Smooth muscle cell (in vitro differentiated cells): Measurements from ENCODE around the gene BRME1. TPM values are rescaled to one million over a fixed set of nuclear protein-coding genes. Genes with fewer than 3 reads are reported as not detected.

Experiments used
- DNase-seq: peaks from one replicate; lab custom pipeline; 2025; ENCODE audit not compliant: unreplicated experiment; lab: John Stamatoyannopoulos, UW
- H2AFZ ChIP-seq: fragments of 200-600 bp; sonication (generic); 2 replicates; pipeline ENCODE4 v1.6.0; 2016; ENCODE audit warnings: antibody characterized with exemption, low read depth, mild to moderate bottlenecking
- H3F3A ChIP-seq: fragments of 200-600 bp; sonication (generic); 2 replicates; pipeline ENCODE4 v1.6.0; 2017; ENCODE audit warnings: antibody characterized with exemption, low read depth
- H3K27ac ChIP-seq: fragments of 200-600 bp; sonication (generic); 2 replicates; pipeline ENCODE4 v1.5.1; 2016; ENCODE audit warnings: low read depth, mild to moderate bottlenecking
- H3K27me3 ChIP-seq: fragments of 200-600 bp; sonication (generic); 2 replicates; pipeline ENCODE4 v1.6.1; 2016; ENCODE audit warnings: low read depth, mild to moderate bottlenecking
- H3K36me3 ChIP-seq: fragments of 200-600 bp; sonication (generic); 2 replicates; pipeline ENCODE4 v1.5.1; 2016; ENCODE audit warnings: low read depth
- H3K4me1 ChIP-seq: fragments of 200-600 bp; sonication (generic); 2 replicates; pipeline ENCODE4 v1.5.1; 2016; ENCODE audit warnings: low read depth
- H3K4me2 ChIP-seq: fragments of 200-600 bp; sonication (generic); 2 replicates; pipeline ENCODE4 v1.6.0; 2016; ENCODE audit warnings: mild to moderate bottlenecking
- H3K4me3 ChIP-seq: fragments of 200-600 bp; sonication (generic); 2 replicates; pipeline ENCODE4 v1.5.1; 2016; ENCODE audit warnings: mild to moderate bottlenecking
- H3K79me2 ChIP-seq: fragments of 200-600 bp; sonication (generic); 2 replicates; pipeline ENCODE4 v1.6.0; 2016; ENCODE audit warnings: low read depth, mild to moderate bottlenecking
- H3K9ac ChIP-seq: fragments of 200-600 bp; sonication (generic); 2 replicates; pipeline ENCODE4 v1.6.0; 2016; ENCODE audit warnings: low read depth
- H3K9me3 ChIP-seq: fragments of 200-600 bp; sonication (generic); replicated peaks from 2 replicates; pipeline ENCODE4 v1.5.1; 2016; ENCODE audit warnings: low read depth
- H4K20me1 ChIP-seq: fragments of 200-600 bp; sonication (generic); 2 replicates; pipeline ENCODE4 v1.6.0; 2016; ENCODE audit warnings: low read depth
- WGBS: methylation state at CpG from one replicate; pipeline ENCODE4 v1.1.7; 2016; ENCODE audit warnings: low lambda C conversion rate; 5-methylcytosine and 5-hydroxymethylcytosine counted together
- polyA plus RNA-seq: library from polyadenylated mRNA; unstranded; fragments of >200 nt; fragmentation: Nextera tagmentation; extraction: Ambion mirVana; gene quantifications from 2 replicates; pipeline ENCODE4 v1.2.1, GENCODE V29; 2016
- total RNA-seq: library from RNA; depleted of rRNA; stranded (reverse); fragments of >200 nt; gene quantifications from 2 replicates; pipeline ENCODE4 v1.2.3, GENCODE V29; 2014
- TF ChIP-seq, protein P1 (sequence below): fragments of 200-600 bp; sonication (generic); IDR thresholded peaks from 2 replicates; pipeline ENCODE4 v1.5.1; 2017; ENCODE audit warnings: borderline replicate concordance, mild to moderate bottlenecking, antibody characterized with exemption; ENCODE audit not compliant: insufficient read depth, poor library complexity, severe bottlenecking

BRME1 gene
- total and polyA plus RNA-seq, 2 experiments from 2014 or later = 0.72 to 2.2 TPM

DNA sequence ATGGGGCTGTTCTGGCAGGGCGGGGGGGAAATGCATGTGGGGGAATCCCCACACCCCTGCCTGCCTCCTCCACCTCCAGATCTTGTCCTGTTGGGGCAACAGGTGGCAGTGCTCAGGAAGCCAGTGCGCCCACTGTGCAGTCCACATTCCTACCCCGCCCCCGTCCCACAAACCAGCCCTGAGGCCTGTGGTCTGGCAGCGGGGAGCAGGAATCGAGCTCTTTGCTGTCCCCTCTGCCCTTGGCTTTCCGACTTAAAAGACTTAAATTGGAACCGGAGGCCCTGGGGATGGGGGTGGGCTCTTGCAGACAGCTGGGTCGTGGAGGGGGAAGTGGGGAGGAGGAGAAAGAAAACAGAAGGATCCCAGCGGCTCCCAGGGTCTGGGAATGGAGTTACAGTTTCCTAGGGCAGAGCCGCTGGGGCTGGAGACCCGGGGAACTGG is 24.6 kb downstream of the BRME1 start:
- no peaks in the 10 kb centered on the region for H4K20me1 ChIP-seq
- WGBS = 14% methylated on average over 11 of the region's 12 CpGs
- peak overlapping the region; percentile 59 for H3K9ac ChIP-seq
- no peaks in the 10 kb centered on the region for H3K79me2 ChIP-seq
- H3K4me2 ChIP-seq = peak overlapping the region; percentile 80
- H3K4me3 ChIP-seq = no peak overlapping the region
- H3K4me1 ChIP-seq = peaks cover 14% of the 10 kb centered on the region
- H3K27me3 ChIP-seq = no peaks in the 10 kb centered on the region
- TF ChIP-seq, protein P1, sequence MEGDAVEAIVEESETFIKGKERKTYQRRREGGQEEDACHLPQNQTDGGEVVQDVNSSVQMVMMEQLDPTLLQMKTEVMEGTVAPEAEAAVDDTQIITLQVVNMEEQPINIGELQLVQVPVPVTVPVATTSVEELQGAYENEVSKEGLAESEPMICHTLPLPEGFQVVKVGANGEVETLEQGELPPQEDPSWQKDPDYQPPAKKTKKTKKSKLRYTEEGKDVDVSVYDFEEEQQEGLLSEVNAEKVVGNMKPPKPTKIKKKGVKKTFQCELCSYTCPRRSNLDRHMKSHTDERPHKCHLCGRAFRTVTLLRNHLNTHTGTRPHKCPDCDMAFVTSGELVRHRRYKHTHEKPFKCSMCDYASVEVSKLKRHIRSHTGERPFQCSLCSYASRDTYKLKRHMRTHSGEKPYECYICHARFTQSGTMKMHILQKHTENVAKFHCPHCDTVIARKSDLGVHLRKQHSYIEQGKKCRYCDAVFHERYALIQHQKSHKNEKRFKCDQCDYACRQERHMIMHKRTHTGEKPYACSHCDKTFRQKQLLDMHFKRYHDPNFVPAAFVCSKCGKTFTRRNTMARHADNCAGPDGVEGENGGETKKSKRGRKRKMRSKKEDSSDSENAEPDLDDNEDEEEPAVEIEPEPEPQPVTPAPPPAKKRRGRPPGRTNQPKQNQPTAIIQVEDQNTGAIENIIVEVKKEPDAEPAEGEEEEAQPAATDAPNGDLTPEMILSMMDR = no peak
- H3K36me3 ChIP-seq = no peaks in the 10 kb centered on the region
- peak overlapping the region; percentile 92 for H3K27ac ChIP-seq
- H3F3A ChIP-seq = no peaks in the 10 kb centered on the region
- DNase-seq = no peak
- H3K9me3 ChIP-seq = no peaks in the 10 kb centered on the region
- peak overlapping the region; percentile 18 for H2AFZ ChIP-seq

DNA sequence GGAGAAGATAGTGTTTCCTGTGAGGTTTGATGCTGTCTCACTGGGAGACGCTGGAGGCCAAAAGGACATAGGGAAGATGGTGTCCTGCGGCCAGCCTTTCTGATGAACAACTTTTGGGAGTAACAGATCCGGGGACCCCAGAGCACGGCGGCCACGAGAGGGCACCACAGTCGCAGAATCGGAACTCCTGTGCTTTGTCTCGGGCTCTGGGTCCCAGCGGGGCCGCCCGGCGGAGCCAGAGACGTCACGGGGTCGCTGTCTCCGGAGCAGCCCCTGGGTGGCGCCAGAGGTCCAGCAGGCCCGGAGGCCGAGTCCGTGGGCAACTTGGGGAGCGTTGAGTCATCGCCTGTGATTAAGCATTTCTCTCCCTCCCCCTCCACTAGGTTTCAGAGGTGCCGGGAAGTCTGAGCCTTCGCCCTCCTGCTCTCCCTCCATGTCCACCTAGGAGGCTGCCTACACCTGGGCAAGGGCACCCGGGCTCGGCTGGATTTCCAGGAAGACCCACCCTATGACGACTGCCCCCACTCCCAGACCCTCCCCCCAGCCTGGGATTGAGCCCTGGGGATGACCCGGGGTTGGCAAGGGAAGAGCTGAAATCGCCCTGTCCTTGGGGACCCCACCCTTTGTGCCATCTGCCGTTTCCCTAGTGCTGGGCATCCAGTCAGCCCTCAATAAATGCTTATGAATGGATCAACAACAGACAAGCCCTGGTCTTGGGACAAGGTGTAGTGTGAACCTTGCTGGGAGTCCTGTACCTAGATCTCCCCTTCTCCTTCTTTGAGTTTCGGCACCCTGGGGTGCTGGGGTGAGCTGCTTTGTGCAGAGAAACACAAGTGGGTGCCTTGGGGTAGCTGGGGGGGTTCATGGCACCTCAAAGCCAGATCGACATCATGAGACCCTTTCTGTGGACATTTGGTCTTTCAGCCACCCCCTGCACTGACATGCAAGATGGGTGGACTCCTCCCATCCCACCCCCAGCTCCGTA is 25.6 kb downstream of the BRME1 start:
- H3K4me3 ChIP-seq = peak overlapping the region; percentile 28

DNA sequence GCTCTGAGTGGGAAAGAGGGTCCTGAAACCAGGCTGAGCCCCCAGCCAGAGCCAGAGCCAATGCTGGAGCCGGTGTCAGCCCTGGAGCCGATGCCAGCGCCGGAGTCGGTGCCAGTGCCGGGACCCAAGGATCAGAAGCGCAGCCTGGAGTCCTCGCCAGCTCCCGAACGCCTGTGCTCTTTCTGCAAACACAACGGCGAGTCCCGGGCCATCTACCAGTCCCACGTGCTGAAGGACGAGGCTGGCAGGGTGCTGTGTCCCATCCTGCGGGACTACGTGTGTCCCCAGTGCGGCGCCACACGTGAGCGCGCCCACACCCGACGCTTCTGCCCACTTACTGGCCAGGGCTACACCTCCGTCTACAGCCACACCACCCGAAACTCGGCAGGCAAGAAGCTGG is 28.6 kb downstream of the BRME1 start:
- no peak overlapping the region for H3K4me2 ChIP-seq

More for the DNA sequence above, 25.6 kb downstream of the BRME1 start:
- peak overlapping the region; percentile 92 for H3K27ac ChIP-seq
- peaks cover 14% of the 10 kb centered on the region for H3K4me1 ChIP-seq
- H3K9ac ChIP-seq = peak overlapping the region; percentile 63
- TF ChIP-seq, protein P1 = peak; percentile 97
- H4K20me1 ChIP-seq = no peaks in the 10 kb centered on the region
- peak overlapping the region; percentile 80 for H3K4me2 ChIP-seq
- WGBS = 13% methylated on average over 34 of the region's 34 CpGs
- H3K27me3 ChIP-seq = no peaks in the 10 kb centered on the region
- H3K36me3 ChIP-seq = no peaks in the 10 kb centered on the region
- peak; percentile 95 for DNase-seq
- no peaks in the 10 kb centered on the region for H3F3A ChIP-seq
- no peak overlapping the region for H2AFZ ChIP-seq
- no peaks in the 10 kb centered on the region for H3K79me2 ChIP-seq
- H3K9me3 ChIP-seq = no peaks in the 10 kb centered on the region

More for the DNA sequence above, 28.6 kb downstream of the BRME1 start:
- H3F3A ChIP-seq = no peaks in the 10 kb centered on the region
- H3K4me3 ChIP-seq = no peak overlapping the region
- no peaks in the 10 kb centered on the region for H3K9me3 ChIP-seq
- peaks cover 14% of the 10 kb centered on the region for H3K4me1 ChIP-seq
- no peak overlapping the region for H2AFZ ChIP-seq
- H3K27me3 ChIP-seq = no peaks in the 10 kb centered on the region
- no peak for DNase-seq
- TF ChIP-seq, protein P1 = no peak
- no peaks in the 10 kb centered on the region for H3K36me3 ChIP-seq
- H3K9ac ChIP-seq = no peak overlapping the region
- no peaks in the 10 kb centered on the region for H3K79me2 ChIP-seq
- no peak overlapping the region for H3K27ac ChIP-seq
- no peaks in the 10 kb centered on the region for H4K20me1 ChIP-seq
- 92% methylated on average over 19 of the region's 27 CpGs for WGBS
